Measurements from ENCODE around the gene DLK1. TPM values are rescaled to one million over a fixed set of nuclear protein-coding genes. Genes with fewer than 3 reads are reported as not detected.

DLK1 gene
- total RNA-seq, 2 donors from 2014 or later: not detected

GRCh38 chr14:100778526-100778882, 51.8 kb downstream of the DLK1 start:
- TF ChIP-seq CTCF (IDR thresholded peaks at IDR 0.05): no peak
- DNase-seq (ENCODE audit: low spot score): no peak
- H3K27ac ChIP-seq: no peak overlapping the region
- no peak overlapping the region for H3K4me3 ChIP-seq
- no peaks in the 10 kb centered on the region for H3K4me1 ChIP-seq
- no peaks in the 10 kb centered on the region for H3K27me3 ChIP-seq
- H3K9me3 ChIP-seq: no peaks in the 10 kb centered on the region
- H3K36me3 ChIP-seq: no peaks in the 10 kb centered on the region

GRCh38 chr14:100778951-100779690, 52.4 kb downstream of the DLK1 start:
- Histone ChIP-seq H3K27ac (no peak overlapping the region), H3K36me3 (no peaks in the 10 kb centered on the region), H3K4me1 (no peaks in the 10 kb centered on the region), H3K27me3 (no peaks in the 10 kb centered on the region), H3K9me3 (no peaks in the 10 kb centered on the region), H3K4me3 (no peak overlapping the region)
- TF ChIP-seq CTCF (IDR thresholded peaks at IDR 0.05): no peak
- DNase-seq (ENCODE audit: low spot score): no peak

- TF ChIP-seq CTCF (IDR thresholded peaks at IDR 0.05): no peak
- no peak overlapping the region for H3K4me3 ChIP-seq
- H3K4me1 ChIP-seq: no peaks in the 10 kb centered on the region
- no peak overlapping the region for H3K27ac ChIP-seq
- no peak for DNase-seq (ENCODE audit: low spot score)
- no peaks in the 10 kb centered on the region for H3K27me3 ChIP-seq
- no peaks in the 10 kb centered on the region for H3K36me3 ChIP-seq
- no peaks in the 10 kb centered on the region for H3K9me3 ChIP-seq
These were observed 53.0 kb downstream of the DLK1 start for GRCh38 chr14:100779691-100780080.

- Histone ChIP-seq H3K9me3 (no peaks in the 10 kb centered on the region), H3K36me3 (no peaks in the 10 kb centered on the region), H3K27me3 (no peaks in the 10 kb centered on the region), H3K27ac (no peak overlapping the region), H3K4me1 (no peaks in the 10 kb centered on the region), H3K4me3 (no peak overlapping the region)
- TF ChIP-seq CTCF (IDR thresholded peaks at IDR 0.05): no peak
- DNase-seq (ENCODE audit: low spot score): no peak
These were observed 53.6 kb downstream of the DLK1 start for GRCh38 chr14:100780246-100780645.

- no peak for TF ChIP-seq CTCF (IDR thresholded peaks at IDR 0.05)
- no peak for DNase-seq (ENCODE audit: low spot score)
- no peaks in the 10 kb centered on the region for H3K27me3 ChIP-seq
These were observed 54.1 kb downstream of the DLK1 start for GRCh38 chr14:100780646-100781355.

More at GRCh38 chr14:100780646-100781355, 54.1 kb downstream of the DLK1 start:
- no peaks in the 10 kb centered on the region for H3K36me3 ChIP-seq
- no peak overlapping the region for H3K27ac ChIP-seq
- no peaks in the 10 kb centered on the region for H3K4me1 ChIP-seq
- H3K9me3 ChIP-seq: no peaks in the 10 kb centered on the region
- no peak overlapping the region for H3K4me3 ChIP-seq

Measured in right atrium auricular region (tissue), 2 donors.